Gastroesophageal sphincter (tissue), 2 donors: ENCODE results near the gene SSBP3.

Experiments used
- POLR2A ChIP-seq, 2 donors: fragments of 450-650 bp; IDR thresholded peaks; one replicate each; pipeline ENCODE4 v1.6.1; 2017; ENCODE audit warnings: antibody characterized with exemption in 2 of 2, mild to moderate bottlenecking in 2 of 2, moderate library complexity in 1 of 2
- POLR2AphosphoS5 ChIP-seq: sonication (generic); formaldehyde crosslinking; IDR thresholded peaks from one replicate; pipeline ENCODE4 v1.6.1; 2017; ENCODE audit warnings: antibody characterized with exemption

DNA sequence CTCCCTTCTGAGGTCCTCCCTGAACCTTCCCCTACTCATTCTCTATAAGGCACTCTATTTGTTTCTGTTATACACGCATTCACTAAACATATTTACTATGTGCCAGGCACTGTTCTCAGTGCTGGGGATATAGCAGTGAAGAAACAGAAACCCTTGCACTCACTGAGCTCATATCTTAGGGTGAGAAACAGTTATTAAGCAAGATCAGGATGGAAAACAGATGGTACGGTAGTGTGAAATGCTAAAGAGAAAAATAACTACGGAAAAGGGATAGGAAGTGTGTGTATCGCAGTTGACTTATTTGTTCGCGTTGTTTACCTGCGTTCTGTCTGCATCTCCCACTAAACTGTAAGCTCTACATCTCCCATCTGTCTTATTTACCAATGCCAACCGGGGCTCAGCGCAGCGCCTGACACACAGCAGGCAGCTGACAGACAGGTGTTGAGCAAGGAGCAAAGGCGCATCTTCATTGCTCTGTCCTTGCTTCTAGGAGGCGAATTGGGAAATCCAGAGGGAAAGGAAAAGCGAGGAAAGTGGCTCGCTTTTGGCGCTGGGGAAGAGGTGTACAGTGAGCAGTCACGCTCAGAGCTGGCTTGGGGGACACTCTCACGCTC, 206.9 kb downstream of the SSBP3 start:
- TF ChIP-seq POLR2AphosphoS5 (no peak), POLR2A (IDR thresholded peaks at IDR 0.05) (no peak)
